DOHH2 (cell line): ENCODE data around the gene UBTD1.

ENCODE experiments used
- H3F3A ChIP-seq: fragments of 200-600 bp; sonication (generic), shearing (Covaris generic); 2 replicates; pipeline ENCODE4 v1.6.0; 2016; ENCODE audit warnings: antibody characterized with exemption, mild to moderate bottlenecking; ENCODE audit not compliant: control insufficient read depth, insufficient read depth
- H3K27ac ChIP-seq: fragments of 200-600 bp; sonication (generic); 2 replicates; pipeline ENCODE4 v1.5.1; 2014; ENCODE audit warnings: low read depth, mild to moderate bottlenecking, low read length, moderate library complexity
- H3K27me3 ChIP-seq: fragments of 200-600 bp; sonication (generic); 2 replicates; pipeline ENCODE4 v1.6.1; 2014; ENCODE audit warnings: mild to moderate bottlenecking, low read length, mixed read lengths; ENCODE audit not compliant: control insufficient read depth
- H3K36me3 ChIP-seq: fragments of 200-600 bp; sonication (generic); 2 replicates; pipeline ENCODE4 v1.6.1; 2014; ENCODE audit warnings: mild to moderate bottlenecking, low read length, moderate library complexity, mixed read lengths; ENCODE audit not compliant: control insufficient read depth
- H3K4me1 ChIP-seq: fragments of 200-600 bp; sonication (generic); 2 replicates; pipeline ENCODE4 v1.6.1; 2014; ENCODE audit warnings: mild to moderate bottlenecking, low read length, mixed read lengths; ENCODE audit not compliant: control insufficient read depth
- H3K4me2 ChIP-seq: fragments of 200-600 bp; sonication (generic); 2 replicates; pipeline ENCODE4 v1.6.0; 2014; ENCODE audit warnings: mild to moderate bottlenecking, low read length, moderate library complexity
- H3K4me3 ChIP-seq: fragments of 200-600 bp; sonication (generic); 2 replicates; pipeline ENCODE4 v1.5.1; 2014; ENCODE audit warnings: mild to moderate bottlenecking, low read length, mixed read lengths
- H3K79me2 ChIP-seq: fragments of 200-600 bp; sonication (generic); 2 replicates; pipeline ENCODE4 v1.6.1; 2014; ENCODE audit warnings: mild to moderate bottlenecking, low read length, mixed read lengths; ENCODE audit not compliant: control insufficient read depth
- H3K9me2 ChIP-seq: fragments of 200-600 bp; sonication (generic); replicated peaks from 2 replicates; pipeline ENCODE4 v1.6.1; 2014; ENCODE audit warnings: mild to moderate bottlenecking, low read length, mixed read lengths; ENCODE audit not compliant: control insufficient read depth
- H3K9me3 ChIP-seq: fragments of 200-600 bp; sonication (generic); 2 replicates; pipeline ENCODE4 v1.6.1; 2014; ENCODE audit warnings: antibody characterized with exemption, low read length, mixed read lengths; ENCODE audit not compliant: control insufficient read depth, insufficient read depth
- H4K20me1 ChIP-seq: fragments of 200-600 bp; sonication (generic); 2 replicates; pipeline ENCODE4 v1.6.0; 2014; ENCODE audit warnings: low read depth, mild to moderate bottlenecking, antibody characterized with exemption, low read length, moderate library complexity; ENCODE audit not compliant: control insufficient read depth, insufficient read depth
- CTCF ChIP-seq: fragments of 200-600 bp; sonication (generic); IDR thresholded peaks from one replicate; pipeline ENCODE4 v1.5.1; 2014; ENCODE audit warnings: antibody characterized with exemption, mild to moderate bottlenecking, low read depth, low read length; ENCODE audit not compliant: poor library complexity, severe bottlenecking
- EZH2phosphoT487 ChIP-seq: fragments of 200-600 bp; sonication (generic); IDR thresholded peaks from 2 replicates; pipeline ENCODE4 v1.6.1; 2017; ENCODE audit warnings: borderline replicate concordance, mild to moderate bottlenecking, antibody characterized with exemption, low read length, moderate library complexity, mixed read lengths

The UBTD1 gene

GRCh38 chr10:97571622-97572021, 72.9 kb downstream of the UBTD1 start:
- no peaks in the 10 kb centered on the region for H3K79me2 ChIP-seq
- H3K27me3 ChIP-seq = 0 out of 2 replicates have a peak, but pooled peaks cover 4% of the 10 kb centered on the region
- H3F3A ChIP-seq = no peaks in the 10 kb centered on the region
- no peak overlapping the region for H3K4me3 ChIP-seq
- no peaks in the 10 kb centered on the region for H3K9me2 ChIP-seq
- no peaks in the 10 kb centered on the region for H3K4me1 ChIP-seq
- no peaks in the 10 kb centered on the region for H3K9me3 ChIP-seq
- no peak overlapping the region for H3K27ac ChIP-seq
- H3K4me2 ChIP-seq = no peak overlapping the region
- no peaks in the 10 kb centered on the region for H4K20me1 ChIP-seq
- H3K36me3 ChIP-seq = no peaks in the 10 kb centered on the region
- no peak for TF ChIP-seq EZH2phosphoT487
- no peak for TF ChIP-seq CTCF

GRCh38 chr10:97572214-97572989, 73.7 kb downstream of the UBTD1 start, which contains the start of gene ANKRD2:
Gene ANKRD2 (plus strand): TSS chr10:97572779. CDS start chr10:97572789, 10 bp downstream.
- Histone ChIP-seq H3K9me3 (no peaks in the 10 kb centered on the region), H3K4me2 (no peak within 1 kb of the TSS), H3K4me3 (no peak within 1 kb of the TSS), H3F3A (no peaks in the 10 kb centered on the region), H3K36me3 (no peaks in the 10 kb centered on the region), H3K27me3 (0 out of 2 replicates have a peak, but pooled peaks cover 4% of the 10 kb centered on the region), H3K27ac (no peak within 1 kb of the TSS), H3K4me1 (no peaks in the 10 kb centered on the region), H3K79me2 (no peaks in the 10 kb centered on the region), H3K9me2 (no peaks in the 10 kb centered on the region), H4K20me1 (no peaks in the 10 kb centered on the region)
- TF ChIP-seq EZH2phosphoT487 = no peak
- TF ChIP-seq CTCF = peak; percentile 90

- TF ChIP-seq CTCF (no peak), EZH2phosphoT487 (no peak)
- no peak overlapping the region for H3K27ac ChIP-seq
- no peak overlapping the region for H3K4me2 ChIP-seq
These were observed 74.3 kb downstream of the UBTD1 start for GRCh38 chr10:97573021-97573420.

More at GRCh38 chr10:97573021-97573420, 74.3 kb downstream of the UBTD1 start:
- Histone ChIP-seq H3K4me1 (no peaks in the 10 kb centered on the region), H4K20me1 (no peaks in the 10 kb centered on the region), H3F3A (no peaks in the 10 kb centered on the region), H3K79me2 (no peaks in the 10 kb centered on the region), H3K27me3 (peaks cover 4% of the 10 kb centered on the region; the same call in 1 of the 2 replicates), H3K36me3 (no peaks in the 10 kb centered on the region), H3K9me2 (no peaks in the 10 kb centered on the region), H3K9me3 (no peaks in the 10 kb centered on the region), H3K4me3 (no peak overlapping the region)
